Measurements from ENCODE around the gene HLA-F. TPM values are rescaled to one million over a fixed set of nuclear protein-coding genes. Genes with fewer than 3 reads are reported as not detected.

HLA-F gene
- total RNA-seq, 2 donors from 2014 or later, result 0.48 to 3.9 TPM

GRCh38 chr6:29751480-29751879, 28.2 kb downstream of the HLA-F start:
- Histone ChIP-seq H3K27me3 (ENCODE audit: control insufficient read depth, insufficient read depth, low read length, poor library complexity, severe bottlenecking) (peaks cover 71% of the 10 kb centered on the region), H3K27ac (ENCODE audit: low read depth, low read length) (no peak overlapping the region), H3K9me3 (ENCODE audit: control insufficient read depth, low read length) (no peaks in the 10 kb centered on the region), H3K4me1 (ENCODE audit: control insufficient read depth, insufficient read depth, low read length) (no peaks in the 10 kb centered on the region), H3K9ac (ENCODE audit: extremely low read depth, low read length, poor library complexity, severe bottlenecking) (no peak overlapping the region), H3K36me3 (ENCODE audit: control insufficient read depth, insufficient read depth, low read length) (no peaks in the 10 kb centered on the region), H3K4me3 (ENCODE audit: low read length) (no peak overlapping the region)
- Mint-ChIP-seq H3K27ac (no peak overlapping the region), H3K4me3 (no peak overlapping the region), H3K36me3 (ENCODE audit: low read depth) (no peaks in the 10 kb centered on the region), H3K27me3 (ENCODE audit: insufficient read depth) (peaks cover 78% of the 10 kb centered on the region), H3K9me3 (no peaks in the 10 kb centered on the region), H3K4me1 (peaks cover 12% of the 10 kb centered on the region)
- DNase-seq, result no peak
- no peak for TF ChIP-seq CTCF (conservative IDR thresholded peaks at IDR 0.05)
- 83 to 93% methylated on average over 3 of the region's 3 CpGs for WGBS, 2 experiments (ENCODE audit: insufficient coverage in 1 of 2, insufficient read length in 1 of 2)

GRCh38 chr6:29752451-29753308, 29.4 kb downstream of the HLA-F start:
- 0 to 1% methylated on average over 21 to 64 of the region's 64 CpGs for WGBS, 2 experiments (ENCODE audit: insufficient coverage in 1 of 2, insufficient read length in 1 of 2)
- no peaks in the 10 kb centered on the region for H3K9me3 ChIP-seq (ENCODE audit: control insufficient read depth, low read length)
- H3K4me1 Mint-ChIP-seq, result peaks cover 19% of the 10 kb centered on the region
- peak; percentile 97 for DNase-seq
- TF ChIP-seq CTCF (conservative IDR thresholded peaks at IDR 0.05), result peak; percentile 97
- no peaks in the 10 kb centered on the region for H3K9me3 Mint-ChIP-seq
- H3K27me3 Mint-ChIP-seq (ENCODE audit: insufficient read depth), result peaks cover 70% of the 10 kb centered on the region
- peak overlapping the region; percentile 82 for H3K4me3 ChIP-seq (ENCODE audit: low read length)
- H3K27me3 ChIP-seq (ENCODE audit: control insufficient read depth, insufficient read depth, low read length, poor library complexity, severe bottlenecking), result peaks cover 59% of the 10 kb centered on the region
- H3K4me1 ChIP-seq (ENCODE audit: control insufficient read depth, insufficient read depth, low read length), result no peaks in the 10 kb centered on the region
- peak overlapping the region; percentile 71 for H3K27ac Mint-ChIP-seq
- H3K36me3 ChIP-seq (ENCODE audit: control insufficient read depth, insufficient read depth, low read length), result no peaks in the 10 kb centered on the region
- no peak overlapping the region for H3K27ac ChIP-seq (ENCODE audit: low read depth, low read length)
- H3K9ac ChIP-seq (ENCODE audit: extremely low read depth, low read length, poor library complexity, severe bottlenecking), result peak overlapping the region; percentile 32
- H3K4me3 Mint-ChIP-seq, result peak overlapping the region; percentile 73
- no peaks in the 10 kb centered on the region for H3K36me3 Mint-ChIP-seq (ENCODE audit: low read depth)

GRCh38 chr6:29753309-29753644, 30.0 kb downstream of the HLA-F start:
- Mint-ChIP-seq H3K27ac (peak overlapping the region; percentile 71), H3K36me3 (ENCODE audit: low read depth) (no peaks in the 10 kb centered on the region), H3K4me3 (peak overlapping the region; percentile 73), H3K4me1 (peaks cover 23% of the 10 kb centered on the region), H3K27me3 (ENCODE audit: insufficient read depth) (peaks cover 64% of the 10 kb centered on the region), H3K9me3 (no peaks in the 10 kb centered on the region)
- Histone ChIP-seq H3K4me1 (ENCODE audit: control insufficient read depth, insufficient read depth, low read length) (peaks cover 1% of the 10 kb centered on the region), H3K27me3 (ENCODE audit: control insufficient read depth, insufficient read depth, low read length, poor library complexity, severe bottlenecking) (peaks cover 53% of the 10 kb centered on the region), H3K9ac (ENCODE audit: extremely low read depth, low read length, poor library complexity, severe bottlenecking) (no peak overlapping the region), H3K9me3 (ENCODE audit: control insufficient read depth, low read length) (no peaks in the 10 kb centered on the region), H3K36me3 (ENCODE audit: control insufficient read depth, insufficient read depth, low read length) (no peaks in the 10 kb centered on the region), H3K27ac (ENCODE audit: low read depth, low read length) (no peak overlapping the region), H3K4me3 (ENCODE audit: low read length) (no peak overlapping the region)
- 51% methylated on average over 4 of the region's 4 CpGs; no CpG with 5 or more reads in 1 of the 2 experiments for WGBS, 2 experiments (ENCODE audit: insufficient coverage in 1 of 2, insufficient read length in 1 of 2)
- no peak for DNase-seq
- TF ChIP-seq CTCF (conservative IDR thresholded peaks at IDR 0.05), result no peak
